Measurements from ENCODE around the gene CHPT1.

DNA sequence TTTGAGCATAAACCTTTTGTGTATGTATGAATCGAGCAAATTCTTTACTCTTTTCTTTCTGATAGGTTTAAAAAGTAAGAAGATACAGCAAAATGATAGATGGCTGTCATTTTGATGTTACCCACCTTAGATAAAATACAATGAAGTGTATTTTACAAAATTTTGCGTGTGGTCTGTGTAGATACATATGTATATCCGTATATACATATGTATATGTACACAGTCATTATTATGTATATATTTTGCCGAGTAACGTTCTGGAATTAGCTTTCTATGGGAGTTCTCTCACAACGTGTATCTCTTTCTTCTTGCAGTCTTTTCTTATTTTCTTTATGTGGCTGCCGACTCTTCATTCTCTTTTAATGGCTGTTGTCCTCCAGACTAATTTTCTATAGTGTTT lies 32.4 kb upstream of the CHPT1 start:
- no peak for TF ChIP-seq POLR2A (IDR thresholded peaks at IDR 0.05)
- TF ChIP-seq, protein P1, sequence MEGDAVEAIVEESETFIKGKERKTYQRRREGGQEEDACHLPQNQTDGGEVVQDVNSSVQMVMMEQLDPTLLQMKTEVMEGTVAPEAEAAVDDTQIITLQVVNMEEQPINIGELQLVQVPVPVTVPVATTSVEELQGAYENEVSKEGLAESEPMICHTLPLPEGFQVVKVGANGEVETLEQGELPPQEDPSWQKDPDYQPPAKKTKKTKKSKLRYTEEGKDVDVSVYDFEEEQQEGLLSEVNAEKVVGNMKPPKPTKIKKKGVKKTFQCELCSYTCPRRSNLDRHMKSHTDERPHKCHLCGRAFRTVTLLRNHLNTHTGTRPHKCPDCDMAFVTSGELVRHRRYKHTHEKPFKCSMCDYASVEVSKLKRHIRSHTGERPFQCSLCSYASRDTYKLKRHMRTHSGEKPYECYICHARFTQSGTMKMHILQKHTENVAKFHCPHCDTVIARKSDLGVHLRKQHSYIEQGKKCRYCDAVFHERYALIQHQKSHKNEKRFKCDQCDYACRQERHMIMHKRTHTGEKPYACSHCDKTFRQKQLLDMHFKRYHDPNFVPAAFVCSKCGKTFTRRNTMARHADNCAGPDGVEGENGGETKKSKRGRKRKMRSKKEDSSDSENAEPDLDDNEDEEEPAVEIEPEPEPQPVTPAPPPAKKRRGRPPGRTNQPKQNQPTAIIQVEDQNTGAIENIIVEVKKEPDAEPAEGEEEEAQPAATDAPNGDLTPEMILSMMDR (IDR thresholded peaks at IDR 0.05 in 4 of 5, conservative IDR thresholded peaks at IDR 0.05 in 1 of 5) = no peak

Measured in gastrocnemius medialis (tissue), 4 donors.